ENCODE results near the gene TMEM59L.

The TMEM59L gene

GRCh38 chr19:18612051-18612771, 459 bp upstream of the TMEM59L start (continued):
- peak; percentile 72 for TF ChIP-seq ZNF366 (tag by site-specific recombination; conservative IDR thresholded peaks at IDR 0.05)
- no peak for TF ChIP-seq TCF7L2 (IDR thresholded peaks at IDR 0.05; ENCODE audit: borderline replicate concordance, low read depth, low read length)
- no peak for TF ChIP-seq ZBTB6 (tag by site-specific recombination; IDR thresholded peaks at IDR 0.05)
- TF ChIP-seq BCL11A (tag by site-specific recombination; IDR thresholded peaks at IDR 0.05; ENCODE audit: low read depth) = no peak
- TF ChIP-seq ZNF792 (tag by site-specific recombination; IDR thresholded peaks at IDR 0.05) = no peak
- no peak for TF ChIP-seq ZNF768 (tag by site-specific recombination; IDR thresholded peaks at IDR 0.05)
- TF ChIP-seq ZNF629 (tag by site-specific recombination; IDR thresholded peaks at IDR 0.05) = peak; percentile 53; the same call in 1 of the 2 replicates
- TF ChIP-seq WT1 (tag by site-specific recombination; IDR thresholded peaks at IDR 0.05) = no peak
- TF ChIP-seq ZNF660 (tag by site-specific recombination; IDR thresholded peaks at IDR 0.05) = no peak
- no peak for TF ChIP-seq ZFP37 (tag by site-specific recombination; IDR thresholded peaks at IDR 0.05)
- no peak for TF ChIP-seq RBAK (tag by site-specific recombination; IDR thresholded peaks at IDR 0.05)
- no peak for TF ChIP-seq ZNF16 (tag by site-specific recombination; IDR thresholded peaks at IDR 0.05; ENCODE audit: low read depth)
- no peak for TF ChIP-seq HOXA7 (CRISPR knock-in tag; IDR thresholded peaks at IDR 0.05; ENCODE audit: borderline replicate concordance)
- no peak for TF ChIP-seq PRDM2 (tag by site-specific recombination; IDR thresholded peaks at IDR 0.05; ENCODE audit: borderline replicate concordance)
- TF ChIP-seq ZBTB1 (tag by site-specific recombination; IDR thresholded peaks at IDR 0.05) = peak; percentile 64; the same call in 1 of the 2 replicates
- TF ChIP-seq ZNF184 (tag by site-specific recombination; IDR thresholded peaks at IDR 0.05) = no peak
- TF ChIP-seq ZNF658 (tag by site-specific recombination; IDR thresholded peaks at IDR 0.05) = no peak
- TF ChIP-seq ZNF112 (tag by site-specific recombination; IDR thresholded peaks at IDR 0.05) = no peak
- TF ChIP-seq ZNF501 (tag by site-specific recombination; IDR thresholded peaks at IDR 0.05) = no peak
- TF ChIP-seq, protein P1, sequence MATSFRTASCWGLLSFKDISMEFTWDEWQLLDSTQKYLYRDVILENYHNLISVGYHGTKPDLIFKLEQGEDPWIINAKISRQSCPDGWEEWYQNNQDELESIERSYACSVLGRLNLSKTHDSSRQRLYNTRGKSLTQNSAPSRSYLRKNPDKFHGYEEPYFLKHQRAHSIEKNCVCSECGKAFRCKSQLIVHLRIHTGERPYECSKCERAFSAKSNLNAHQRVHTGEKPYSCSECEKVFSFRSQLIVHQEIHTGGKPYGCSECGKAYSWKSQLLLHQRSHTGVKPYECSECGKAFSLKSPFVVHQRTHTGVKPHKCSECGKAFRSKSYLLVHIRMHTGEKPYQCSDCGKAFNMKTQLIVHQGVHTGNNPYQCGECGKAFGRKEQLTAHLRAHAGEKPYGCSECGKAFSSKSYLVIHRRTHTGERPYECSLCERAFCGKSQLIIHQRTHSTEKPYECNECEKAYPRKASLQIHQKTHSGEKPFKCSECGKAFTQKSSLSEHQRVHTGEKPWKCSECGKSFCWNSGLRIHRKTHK (tag by site-specific recombination; IDR thresholded peaks at IDR 0.05) = no peak
- TF ChIP-seq ZSCAN23 (tag by site-specific recombination; IDR thresholded peaks at IDR 0.05) = 0 out of 2 replicates have a peak, but pooled peaks have one; percentile 42
- TF ChIP-seq ZNF837 (tag by site-specific recombination; IDR thresholded peaks at IDR 0.05) = no peak
- no peak for TF ChIP-seq ZNF302 (tag by site-specific recombination; IDR thresholded peaks at IDR 0.05; ENCODE audit: low read depth)
- no peak for TF ChIP-seq ZNF223 (tag by site-specific recombination; IDR thresholded peaks at IDR 0.05)
- peak; percentile 66 for TF ChIP-seq SP7 (tag by site-specific recombination; IDR thresholded peaks at IDR 0.05)
- TF ChIP-seq ZSCAN4 (tag by site-specific recombination; IDR thresholded peaks at IDR 0.05) = 0 out of 2 replicates have a peak, but pooled peaks have one; percentile 23
- no peak for TF ChIP-seq ZNF626 (tag by site-specific recombination; IDR thresholded peaks at IDR 0.05)
- TF ChIP-seq SETDB1 (IDR thresholded peaks at IDR 0.05; ENCODE audit: insufficient read length, low read length) = no peak
- TF ChIP-seq, protein P2, sequence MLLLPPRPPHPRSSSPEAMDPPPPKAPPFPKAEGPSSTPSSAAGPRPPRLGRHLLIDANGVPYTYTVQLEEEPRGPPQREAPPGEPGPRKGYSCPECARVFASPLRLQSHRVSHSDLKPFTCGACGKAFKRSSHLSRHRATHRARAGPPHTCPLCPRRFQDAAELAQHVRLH (tag by site-specific recombination; IDR thresholded peaks at IDR 0.05) = no peak
- TF ChIP-seq KLF9 (tag by site-specific recombination; IDR thresholded peaks at IDR 0.05; ENCODE audit: low read depth) = no peak; the same call in 1 of the 2 replicates
- no peak for TF ChIP-seq ZNF571 (tag by site-specific recombination; IDR thresholded peaks at IDR 0.05)
- TF ChIP-seq SP2 (tag by site-specific recombination; IDR thresholded peaks at IDR 0.05) = peak; percentile 35; the same call in 1 of the 2 replicates
